Activated effector memory CD4-positive, alpha-beta T cell treated with Interleukin-2 at 50 U/mL for 16 hours (primary cell): ENCODE data around the gene ACP1.
"Not testable (repeated sequence)": the region's sequence is repeated elsewhere in the genome, so short reads cannot be mapped to it uniquely, and the experiment has no call there.

ENCODE experiments used
- DNase-seq: peaks from one replicate; pipeline ENCODE4 v3.0.0-alpha.2; 2020

The ACP1 gene

DNA sequence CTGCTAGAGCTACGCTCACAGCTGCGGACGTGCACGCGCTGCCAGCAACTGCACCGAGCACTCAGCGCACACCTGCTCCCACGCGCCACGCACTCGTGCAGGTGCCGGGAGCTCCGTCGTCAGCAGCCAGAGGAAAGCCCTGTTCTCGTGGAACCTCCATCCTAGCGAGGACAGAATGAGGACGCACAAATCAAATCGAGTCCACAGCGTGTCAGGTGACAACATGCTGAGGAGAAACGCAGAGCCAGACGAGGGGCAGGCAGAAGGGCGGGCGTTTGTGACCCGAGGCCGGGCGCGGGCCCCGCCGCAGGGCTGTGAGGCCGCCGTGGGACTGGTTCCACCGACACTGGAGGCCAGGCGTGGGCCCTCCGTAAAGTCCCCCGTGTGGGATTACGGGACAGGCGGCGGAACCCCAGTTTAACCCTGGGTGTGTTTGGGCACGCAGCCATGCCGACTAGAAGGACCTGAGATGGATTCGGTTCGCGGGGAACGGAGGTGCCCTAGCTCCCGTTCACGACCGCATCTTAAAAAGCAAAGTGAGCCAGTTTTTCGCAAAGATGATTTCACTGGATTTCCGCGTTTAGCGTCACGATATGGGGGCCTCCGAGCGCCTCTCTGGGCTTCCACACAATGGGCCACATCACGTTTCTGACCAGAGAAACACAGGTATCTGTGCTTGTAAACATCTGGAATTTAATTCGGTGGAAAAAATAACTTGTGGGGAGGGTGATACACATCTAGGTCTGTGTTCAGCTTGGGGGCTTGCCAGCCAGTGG is 50.0 kb downstream of the ACP1 start:
- DNase-seq = no peak

- not testable (repeated sequence) for DNase-seq
Measured at GRCh38 chr2:315925-316324, 51.2 kb downstream of the ACP1 start.

- DNase-seq = no peak
Measured at GRCh38 chr2:316381-316780, 51.6 kb downstream of the ACP1 start.

DNA sequence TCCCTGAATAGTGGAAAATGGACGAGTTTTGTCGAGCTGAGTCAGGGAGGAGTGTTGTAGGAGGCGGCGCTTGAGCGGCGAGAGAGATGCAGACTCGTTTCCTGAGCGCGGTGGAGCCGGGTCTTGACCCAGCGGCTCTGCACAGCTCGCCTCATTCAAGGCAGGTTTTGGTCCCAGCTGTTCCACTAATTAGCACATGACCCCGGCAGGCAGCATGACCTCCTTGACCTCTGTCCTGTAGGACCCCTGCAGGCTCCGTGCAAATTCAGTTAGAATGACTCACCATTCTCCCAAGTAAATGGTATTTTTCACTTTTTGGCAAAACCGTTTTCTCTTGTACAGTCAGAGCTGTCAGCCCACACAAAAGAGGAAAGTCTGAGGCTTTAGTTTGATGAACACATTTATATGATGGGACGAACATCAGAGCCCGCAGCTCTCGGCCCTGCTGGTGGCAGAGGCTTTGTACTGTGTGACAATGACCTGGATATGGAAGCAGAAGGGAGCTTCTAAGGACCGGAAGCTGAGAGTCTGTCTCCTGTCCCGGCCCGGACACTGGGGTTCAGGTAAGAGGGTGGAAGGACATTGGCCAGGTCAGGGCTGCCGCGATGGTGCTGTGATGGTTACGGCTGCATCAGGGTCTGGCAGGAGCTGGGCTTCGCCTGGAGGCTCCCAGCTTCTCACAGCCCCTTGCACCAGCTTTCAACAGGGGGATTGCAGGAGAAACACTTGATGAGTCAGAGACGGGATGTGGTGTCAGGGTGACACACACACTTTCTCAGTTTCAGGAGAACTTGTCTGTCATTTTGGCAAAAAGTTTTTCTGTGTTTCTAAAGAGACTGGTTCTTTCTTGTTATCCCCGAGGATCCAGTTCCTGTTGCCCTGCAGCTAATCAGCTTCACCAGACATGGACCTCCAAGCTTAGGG is 53.0 kb downstream of the ACP1 start:
- peak; percentile 18 for DNase-seq

DNA sequence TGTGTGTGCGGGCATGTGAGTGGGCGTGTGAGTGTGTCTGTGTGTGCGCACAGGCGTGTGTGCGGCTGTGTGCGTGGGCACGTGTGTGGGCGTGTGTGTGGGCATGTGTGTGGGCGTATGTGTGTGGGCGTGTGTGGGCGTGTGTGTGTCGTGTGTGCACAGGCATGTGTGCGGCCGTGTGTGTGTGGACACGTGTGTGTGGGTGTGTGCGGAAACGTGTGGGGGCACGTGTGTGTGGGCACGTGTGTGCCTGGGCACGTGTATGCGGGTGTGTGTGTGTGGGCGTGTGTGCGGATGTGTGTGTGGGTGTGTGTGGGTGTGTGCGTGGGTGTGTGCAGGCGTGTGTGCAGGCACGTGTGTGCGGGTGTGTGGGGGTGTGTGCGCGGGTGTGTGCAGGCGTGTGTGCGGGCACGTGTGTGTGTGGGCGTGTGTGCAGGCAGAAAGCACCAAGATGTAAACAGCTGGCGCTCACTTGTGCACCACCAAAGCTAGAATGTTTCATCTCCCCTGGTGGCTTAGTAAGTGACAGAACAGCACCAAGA is 54.4 kb downstream of the ACP1 start:
- no peak for DNase-seq

- no peak for DNase-seq
Measured at GRCh38 chr2:320561-320960, 55.8 kb downstream of the ACP1 start.

DNA sequence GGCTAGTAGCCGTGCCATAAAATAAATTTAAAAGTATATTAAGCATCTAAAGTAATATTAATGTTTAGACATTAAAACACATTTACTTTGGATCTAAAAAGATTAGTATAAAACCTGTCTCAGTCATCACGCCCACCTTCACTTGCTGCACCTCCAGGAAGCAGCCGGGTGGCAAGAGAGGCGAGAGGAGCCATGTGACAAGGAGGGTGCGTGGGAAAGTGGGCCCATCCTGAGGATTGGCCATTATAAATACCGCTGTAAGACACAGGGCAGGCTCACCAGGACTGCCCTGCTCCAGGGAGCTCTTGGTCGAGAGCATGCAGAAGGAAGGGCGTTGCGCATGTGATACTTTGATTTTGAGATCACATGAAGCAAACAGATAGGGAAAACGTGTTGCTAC is 57.6 kb downstream of the ACP1 start:
- no peak for DNase-seq

DNA sequence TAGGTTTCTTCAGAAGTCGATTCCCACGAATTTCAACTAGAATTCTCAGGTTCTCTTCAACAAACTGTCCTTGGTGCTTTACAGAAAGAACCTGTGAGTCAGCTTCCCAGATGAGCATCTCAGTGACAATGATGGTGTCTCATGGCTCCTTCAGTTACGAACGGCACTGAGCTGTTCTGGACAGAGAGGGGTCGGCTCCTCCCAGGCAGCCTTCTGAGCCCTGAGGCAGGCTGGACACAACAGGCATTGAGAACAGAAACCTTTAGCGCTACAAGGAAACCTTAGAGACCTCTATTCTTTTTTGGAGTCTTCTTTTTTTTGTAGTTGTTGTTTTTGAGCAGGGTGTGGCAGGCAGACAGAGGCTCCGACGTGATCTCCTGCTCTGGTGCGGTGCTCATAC is 58.3 kb downstream of the ACP1 start:
- DNase-seq = no peak
